GM13977 (cell line): ENCODE results near the gene ACMSD.

Source experiments
- DNase-seq: peaks from one replicate; pipeline ENCODE4 v3.0.0; 2012; ENCODE audit warnings: low spot score
- CTCF ChIP-seq: IDR thresholded peaks from 2 replicates; pipeline ENCODE4 v1.5.1; 2012; ENCODE audit warnings: mild to moderate bottlenecking, control low read depth; ENCODE audit not compliant: insufficient read depth; ENCODE audit errors: extremely low read depth, missing control alignments
- in situ Hi-C: fragments of 300-500 bp; cut with MboI; formaldehyde crosslinking; loops from one replicate; pipeline ENCODE4 v1.12.0; 2022; ENCODE audit warnings: low sequenced_read_pairs, low pct_unique_long_range_greater_than_20kb, mixed read lengths, inconsistent platforms; ENCODE audit not compliant: unreplicated experiment

The ACMSD gene

GRCh38 chr2:134911400-134911785, 73.0 kb downstream of the ACMSD start:
- DNase-seq, result no peak
- TF ChIP-seq CTCF, result no peak
- in situ Hi-C loops, result no loop called here

- TF ChIP-seq CTCF, result no peak
- DNase-seq, result no peak
- in situ Hi-C loops, result no loop called here
Measured at GRCh38 chr2:134912361-134912760, 73.9 kb downstream of the ACMSD start.

- TF ChIP-seq CTCF, result no peak
- DNase-seq, result no peak
- in situ Hi-C loops, result no loop called here
Measured at GRCh38 chr2:134917360-134917865, 79.0 kb downstream of the ACMSD start.

- peak; percentile 10 for DNase-seq
- TF ChIP-seq CTCF, result no peak
- in situ Hi-C loops, result no loop called here
Measured at GRCh38 chr2:134917888-134918525, 79.6 kb downstream of the ACMSD start.

- in situ Hi-C loops, result no loop called here
- no peak for TF ChIP-seq CTCF
- DNase-seq, result peak; percentile 97
Measured at GRCh38 chr2:134918526-134919340, 80.3 kb downstream of the ACMSD start, which contains the start of gene CCNT2. Gene CCNT2, plus strand, starts transcription at chr2:134918822. Its CDS starts 33 bp downstream, at chr2:134918855.

- DNase-seq, result peak; percentile 32
- no peak for TF ChIP-seq CTCF
- in situ Hi-C loops, result no loop called here
Measured at GRCh38 chr2:134919341-134920210, 81.2 kb downstream of the ACMSD start.
